HepG2 (cell line): ENCODE data around the gene EDEM1. TPM values are rescaled to one million over a fixed set of nuclear protein-coding genes. Genes with fewer than 3 reads are reported as not detected.

Experiments used
- ATF7 ChIP-seq, 2 experiments: fragments of 450-650 bp in 1 of 2; sonication (generic) in 1 of 2; formaldehyde crosslinking in 1 of 2; IDR thresholded peaks; 2 replicates each; pipeline versions ENCODE4 v1.4.0 to v1.6.1; 2016 to 2020; ENCODE audit warnings: antibody characterized with exemption in 1 of 2, mild to moderate bottlenecking in 1 of 2, missing genetic modification reagents in 1 of 2
- CHD2 ChIP-seq: IDR thresholded peaks from 2 replicates; pipeline ENCODE4 v1.6.1; 2011; ENCODE audit warnings: low read depth, low read length, improper control_type of control experiment
- ESRRA ChIP-seq: sonication (generic); formaldehyde crosslinking; IDR thresholded peaks from 2 replicates; pipeline ENCODE4 v1.5.1; 2020; ENCODE audit warnings: mild to moderate bottlenecking, low read depth, missing genetic modification reagents
- GABPB1 ChIP-seq: IDR thresholded peaks from 2 replicates; pipeline ENCODE4 v1.6.1; 2016; ENCODE audit warnings: mild to moderate bottlenecking, missing genetic modification reagents, moderate library complexity, missing compliant biosample characterization
- HDAC6 ChIP-seq: fragments of 200-600 bp; sonication (generic); IDR thresholded peaks from 2 replicates; pipeline ENCODE4 v1.7.0; 2017; ENCODE audit warnings: mild to moderate bottlenecking, antibody characterized with exemption, low read length, low read depth
- HIVEP1 ChIP-seq: sonication (generic); formaldehyde crosslinking; IDR thresholded peaks from 2 replicates; pipeline ENCODE4 v1.4.0; 2020; ENCODE audit warnings: mild to moderate bottlenecking, missing genetic modification reagents
- HNF4A ChIP-seq: sonication (generic); formaldehyde crosslinking; IDR thresholded peaks from 2 replicates; pipeline ENCODE4 v1.4.0; 2020; ENCODE audit warnings: missing genetic modification reagents
- MED1 ChIP-seq: sonication (generic); formaldehyde crosslinking; IDR thresholded peaks from 2 replicates; pipeline ENCODE4 v1.4.0; 2020; ENCODE audit warnings: missing genetic modification reagents
- MED13 ChIP-seq: sonication (generic); formaldehyde crosslinking; IDR thresholded peaks from 2 replicates; pipeline ENCODE4 v1.5.0; 2020; ENCODE audit warnings: missing genetic modification reagents
- NKX3-1 ChIP-seq: sonication (generic); formaldehyde crosslinking; IDR thresholded peaks from 2 replicates; pipeline ENCODE4 v1.5.0; 2020; ENCODE audit warnings: missing genetic modification reagents
- NR2C2 ChIP-seq: sonication (generic); formaldehyde crosslinking; IDR thresholded peaks from 2 replicates; pipeline ENCODE4 v1.4.0; 2020; ENCODE audit warnings: missing genetic modification reagents, mild to moderate bottlenecking, moderate library complexity, borderline replicate concordance
- PHB2 ChIP-seq: fragments of 450-650 bp; IDR thresholded peaks from 2 replicates; pipeline ENCODE4 v1.6.1; 2018; ENCODE audit not compliant: partially characterized antibody
- PPARG ChIP-seq: conservative IDR thresholded peaks from 2 replicates; pipeline ENCODE4 v1.6.1; 2016; ENCODE audit warnings: missing biosample characterization, missing genetic modification reagents
- RFXANK ChIP-seq: IDR thresholded peaks from 2 replicates; pipeline ENCODE4 v1.6.1; 2016
- RXRA ChIP-seq: sonication (generic); formaldehyde crosslinking; IDR thresholded peaks from 2 replicates; pipeline ENCODE4 v1.5.1; 2020; ENCODE audit warnings: missing genetic modification reagents
- RXRB ChIP-seq: IDR thresholded peaks from 2 replicates; pipeline ENCODE4 v1.6.1; 2016; ENCODE audit warnings: borderline replicate concordance, missing genetic modification reagents, missing compliant biosample characterization
- SIN3A ChIP-seq: IDR thresholded peaks from 2 replicates; pipeline ENCODE4 v1.6.1; 2011; ENCODE audit warnings: low read depth, mild to moderate bottlenecking, control low read depth, low read length, borderline replicate concordance
- SIX1 ChIP-seq: sonication (generic); formaldehyde crosslinking; IDR thresholded peaks from 2 replicates; pipeline ENCODE4 v1.4.0; 2020; ENCODE audit warnings: missing genetic modification reagents, borderline replicate concordance
- SRSF1 ChIP-seq: fragments of 200-400 bp; formaldehyde crosslinking; optimal IDR thresholded peaks from 2 replicates; pipeline ENCODE3; 2017; ENCODE audit warnings: mild to moderate bottlenecking, low read depth, low read length, moderate library complexity
- STAG1 ChIP-seq: sonication (generic); formaldehyde crosslinking; IDR thresholded peaks from 2 replicates; pipeline ENCODE4 v1.4.0; 2020; ENCODE audit warnings: missing genetic modification reagents
- TFE3 ChIP-seq: IDR thresholded peaks from 2 replicates; pipeline ENCODE4 v1.6.1; 2016
- THYN1 ChIP-seq: sonication (generic); formaldehyde crosslinking; IDR thresholded peaks from 2 replicates; pipeline ENCODE4 v1.8.1; 2023; ENCODE audit warnings: low read depth, mild to moderate bottlenecking, moderate library complexity, missing genetic modification reagents, borderline replicate concordance
- TSC22D2 ChIP-seq: sonication (generic); formaldehyde crosslinking; IDR thresholded peaks from 2 replicates; pipeline ENCODE4 v1.5.1; 2020; ENCODE audit warnings: missing genetic modification reagents, mild to moderate bottlenecking, borderline replicate concordance
- ZBTB43 ChIP-seq: sonication (generic); formaldehyde crosslinking; conservative IDR thresholded peaks from 2 replicates; pipeline ENCODE4 v1.4.0; 2020; ENCODE audit warnings: missing genetic modification reagents
- ZEB1 ChIP-seq: IDR thresholded peaks from 2 replicates; pipeline ENCODE4 v1.6.1; 2012; ENCODE audit warnings: mild to moderate bottlenecking, low read depth, inconsistent platforms; ENCODE audit not compliant: insufficient replicate concordance
- ZNF232 ChIP-seq: sonication (generic); formaldehyde crosslinking; IDR thresholded peaks from 2 replicates; pipeline ENCODE4 v1.4.0; 2020; ENCODE audit warnings: missing genetic modification reagents, borderline replicate concordance
- ZNF292 ChIP-seq: sonication (generic); formaldehyde crosslinking; IDR thresholded peaks from 2 replicates; pipeline ENCODE4 v1.8.1; 2022; ENCODE audit warnings: mild to moderate bottlenecking, low read depth, missing genetic modification reagents, borderline replicate concordance
- ZNF558 ChIP-seq: sonication (generic); formaldehyde crosslinking; IDR thresholded peaks from 2 replicates; pipeline ENCODE4 v1.9.0; 2022; ENCODE audit warnings: mild to moderate bottlenecking, missing genetic modification reagents, borderline replicate concordance
- ZNF788 ChIP-seq: sonication (generic); formaldehyde crosslinking; IDR thresholded peaks from 2 replicates; pipeline ENCODE4 v1.5.0; 2020; ENCODE audit warnings: mild to moderate bottlenecking, missing genetic modification reagents, borderline replicate concordance
- polyA plus RNA-seq, 8 experiments: library from polyadenylated mRNA; depleted of rRNA in 3 of 8; stranded (reverse) in 7 of 8; unstranded in 1 of 8; fragments of >200 nt; fragmentation: Illumina TruSeq in 4 of 8; extraction: Trizol in 4 of 8; gene quantifications; 2 replicates each; pipeline versions ENCODE4 v1.2.1 to v1.2.3, GENCODE V29; 2011 to 2016; ENCODE audit warnings: low read depth in 4 of 8, missing spikeins in 1 of 8, mixed read lengths in 1 of 8; ENCODE audit not compliant: insufficient read depth in 1 of 8
- total RNA-seq, 5 experiments: library from RNA; depleted of rRNA; stranded (reverse); fragments of >200 nt; fragmentation: Illumina TruSeq; extraction: Trizol; gene quantifications; 2 replicates each; pipeline ENCODE4 v1.2.3, GENCODE V29; 2016; ENCODE audit warnings: low read depth in 1 of 5

EDEM1 gene
- total and polyA plus RNA-seq, 2 of the 13 experiments (the other 11 are each of a cell fraction or from before 2014, with no cell fraction given) = 13.8 to 25.8 TPM

- TF ChIP-seq PPARG (CRISPR knock-in tag) (peak; percentile 42), MED1 (CRISPR knock-in tag) (peak; percentile 55; the same call in 1 of the 2 replicates), PHB2 (no peak), ZEB1 (peak; percentile 95), ZNF292 (peak; percentile 8; the same call in 1 of the 2 replicates), CHD2 (no peak), ZBTB43 (CRISPR knock-in tag) (no peak), TSC22D2 (CRISPR knock-in tag) (no peak), STAG1 (0 out of 2 replicates have a peak, but pooled peaks have one; percentile 1), ZNF232 (CRISPR knock-in tag) (no peak; the same call in 1 of the 2 replicates), ZNF558 (CRISPR knock-in tag) (peak; percentile 30; the same call in 1 of the 2 replicates), HDAC6 (no peak), NKX3-1 (CRISPR knock-in tag) (0 out of 2 replicates have a peak, but pooled peaks have one; percentile 20), TFE3 (CRISPR knock-in tag) (no peak), MED13 (CRISPR knock-in tag) (no peak), SIN3A (0 out of 2 replicates have a peak, but pooled peaks have one; percentile 71), ZNF788 (CRISPR knock-in tag) (0 out of 2 replicates have a peak, but pooled peaks have one; percentile 22), THYN1 (CRISPR knock-in tag) (no peak), RXRA (peak; percentile 63; the same call in 1 of the 2 replicates), HIVEP1 (CRISPR knock-in tag) (peak; percentile 52; the same call in 1 of the 2 replicates), ATF7 (IDR thresholded peaks at IDR 0.05) (no peak), ATF7 (CRISPR knock-in tag; IDR thresholded peaks at IDR 0.05) (no peak), ESRRA (CRISPR knock-in tag) (peak; percentile 96), RFXANK (no peak), RXRB (peak; percentile 67), NR2C2 (CRISPR knock-in tag) (peak; percentile 76; the same call in 1 of the 2 replicates), SRSF1 (no peak), SIX1 (CRISPR knock-in tag) (no peak), GABPB1 (no peak), HNF4A (peak; percentile 98)
These were observed 1.1 kb downstream of the EDEM1 start (continued) for GRCh38 chr3:5188419-5189221.
